SU-DHL-6 (cell line): ENCODE data around the gene PPP1R13B.

Experiments
- H2AFZ ChIP-seq: fragments of 200-600 bp; sonication (generic); 2 replicates; pipeline ENCODE4 v1.6.1; 2014; ENCODE audit warnings: low read depth, mild to moderate bottlenecking, moderate library complexity, mixed read lengths, antibody characterized with exemption, low read length; ENCODE audit not compliant: severe bottlenecking
- H3F3A ChIP-seq: fragments of 200-600 bp; shearing (Covaris generic); 2 replicates; pipeline ENCODE4 v1.6.0; 2016; ENCODE audit warnings: antibody characterized with exemption, mild to moderate bottlenecking; ENCODE audit not compliant: insufficient read depth
- H3K27ac ChIP-seq: fragments of 200-600 bp; sonication (generic); 2 replicates; pipeline ENCODE4 v1.5.1; 2016; ENCODE audit warnings: low read depth, mild to moderate bottlenecking, low read length, moderate library complexity, mixed read lengths
- H3K27me3 ChIP-seq: fragments of 200-600 bp; sonication (generic), shearing (Covaris generic); 2 replicates; pipeline ENCODE4 v1.6.0; 2014; ENCODE audit warnings: mild to moderate bottlenecking, low read length
- H3K36me3 ChIP-seq: fragments of 200-600 bp; sonication (generic); 2 replicates; pipeline ENCODE4 v1.6.1; 2014; ENCODE audit warnings: mild to moderate bottlenecking, low read length, mixed read lengths
- H3K4me2 ChIP-seq: fragments of 300-600, 200-600 bp; shearing (Covaris generic), sonication (generic); 2 replicates; pipeline ENCODE4 v1.6.0; 2014; ENCODE audit warnings: low read length, low read depth, mild to moderate bottlenecking; ENCODE audit not compliant: poor library complexity, severe bottlenecking
- H3K4me3 ChIP-seq: fragments of 200-600 bp; sonication (generic); 2 replicates; pipeline ENCODE4 v1.5.1; 2014; ENCODE audit warnings: antibody characterized with exemption, low read length, mild to moderate bottlenecking, mixed read lengths; ENCODE audit not compliant: insufficient read depth, poor library complexity, severe bottlenecking
- H3K79me2 ChIP-seq: fragments of 200-600 bp; sonication (generic); 2 replicates; pipeline ENCODE4 v1.6.1; 2014; ENCODE audit warnings: mild to moderate bottlenecking, low read length, moderate library complexity; ENCODE audit not compliant: insufficient read depth
- H3K9ac ChIP-seq: fragments of 200-600 bp; sonication (generic); 2 replicates; pipeline ENCODE4 v1.7.0; 2014; ENCODE audit warnings: mild to moderate bottlenecking, low read length
- H3K9me2 ChIP-seq: fragments of 200-600 bp; sonication (generic); replicated peaks from 2 replicates; pipeline ENCODE4 v1.6.1; 2014; ENCODE audit warnings: low read length; ENCODE audit not compliant: insufficient read depth
- H3K9me3 ChIP-seq: fragments of 200-600 bp; sonication (generic); 2 replicates; pipeline ENCODE4 v1.6.1; 2014; ENCODE audit warnings: low read length, mixed read lengths; ENCODE audit not compliant: insufficient read depth
- H4K20me1 ChIP-seq: fragments of 200-600 bp; sonication (generic); 2 replicates; pipeline ENCODE4 v1.6.1; 2014; ENCODE audit warnings: low read depth, mild to moderate bottlenecking, antibody characterized with exemption, low read length, moderate library complexity, mixed read lengths
- CTCF ChIP-seq: fragments of 200-600 bp; sonication (generic); IDR thresholded peaks from one replicate; pipeline ENCODE4 v1.5.1; 2017; ENCODE audit warnings: antibody characterized with exemption, mild to moderate bottlenecking, low read length, moderate library complexity; ENCODE audit not compliant: insufficient read depth, poor library complexity, severe bottlenecking
- EZH2phosphoT487 ChIP-seq: fragments of 200-600 bp; sonication (generic), shearing (Covaris generic); conservative IDR thresholded peaks from 2 replicates; pipeline ENCODE4 v1.6.1; 2018; ENCODE audit warnings: mild to moderate bottlenecking, antibody characterized with exemption, low read length, moderate library complexity, mixed read lengths

The PPP1R13B gene

GRCh38 chr14:103833711-103834110 lies 13.7 kb downstream of the PPP1R13B start:
- Histone ChIP-seq H3K9me2 (no peaks in the 10 kb centered on the region), H3K9ac (no peak overlapping the region), H3F3A (no peaks in the 10 kb centered on the region), H3K27me3 (no peaks in the 10 kb centered on the region), H3K4me2 (no peak overlapping the region), H4K20me1 (peaks cover 5% of the 10 kb centered on the region; the same call in 1 of the 2 replicates), H3K36me3 (no peaks in the 10 kb centered on the region), H2AFZ (no peak overlapping the region), H3K79me2 (no peaks in the 10 kb centered on the region), H3K9me3 (no peaks in the 10 kb centered on the region), H3K27ac (no peak overlapping the region), H3K4me3 (no peak overlapping the region)
- TF ChIP-seq EZH2phosphoT487: no peak
- no peak for TF ChIP-seq CTCF

DNA sequence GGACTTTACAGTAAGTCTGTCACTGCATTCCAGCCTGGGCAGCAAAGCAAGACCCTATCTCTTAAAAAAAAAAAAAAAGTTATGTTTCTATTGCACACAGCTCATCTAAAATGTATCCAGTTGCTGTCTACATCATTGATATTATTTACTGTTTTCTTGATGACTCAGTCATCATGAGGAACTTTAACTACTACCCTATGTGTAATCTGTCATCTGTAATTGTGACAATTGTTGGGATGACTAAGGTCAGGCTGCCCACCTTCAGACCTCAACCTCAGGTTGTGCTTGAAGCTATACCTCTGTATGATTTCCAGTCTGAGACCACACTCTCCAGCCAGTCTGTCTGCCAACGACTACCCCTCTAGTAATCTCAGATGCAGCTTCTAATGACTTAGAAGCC lies 15.3 kb downstream of the PPP1R13B start:
- no peaks in the 10 kb centered on the region for H3K36me3 ChIP-seq
- H3K79me2 ChIP-seq: no peaks in the 10 kb centered on the region
- no peak overlapping the region for H3K4me2 ChIP-seq
- no peaks in the 10 kb centered on the region for H3K9me2 ChIP-seq
- H3K27ac ChIP-seq: no peak overlapping the region
- H4K20me1 ChIP-seq: no peaks in the 10 kb centered on the region
- H3K4me3 ChIP-seq: no peak overlapping the region
- H3K9ac ChIP-seq: no peak overlapping the region
- H2AFZ ChIP-seq: no peak overlapping the region
- no peaks in the 10 kb centered on the region for H3K9me3 ChIP-seq
- H3F3A ChIP-seq: no peaks in the 10 kb centered on the region
- H3K27me3 ChIP-seq: no peaks in the 10 kb centered on the region
- TF ChIP-seq EZH2phosphoT487 (no peak), CTCF (no peak)

GRCh38 chr14:103830511-103831270 lies 16.7 kb downstream of the PPP1R13B start:
- no peaks in the 10 kb centered on the region for H3K27me3 ChIP-seq
- H3K9ac ChIP-seq: no peak overlapping the region
- H3K36me3 ChIP-seq: no peaks in the 10 kb centered on the region
- H3K27ac ChIP-seq: no peak overlapping the region
- H3K79me2 ChIP-seq: no peaks in the 10 kb centered on the region
- H3K4me3 ChIP-seq: no peak overlapping the region
- H3K9me2 ChIP-seq: no peaks in the 10 kb centered on the region
- H3K9me3 ChIP-seq: no peaks in the 10 kb centered on the region
- H3F3A ChIP-seq: no peaks in the 10 kb centered on the region
- H2AFZ ChIP-seq: no peak overlapping the region
- H4K20me1 ChIP-seq: no peaks in the 10 kb centered on the region
- H3K4me2 ChIP-seq: no peak overlapping the region
- TF ChIP-seq EZH2phosphoT487: no peak
- TF ChIP-seq CTCF: no peak
